Left hindlimb (tissue), 1 donor: ENCODE results near the gene ADRM1.

ENCODE experiments used
- DNase-seq: peaks from one replicate; pipeline ENCODE4 v3.0.0-alpha.2; 2018

The ADRM1 gene

GRCh38 chr20:62326959-62327725, 24.3 kb downstream of the ADRM1 start:
- no peak for DNase-seq

DNA sequence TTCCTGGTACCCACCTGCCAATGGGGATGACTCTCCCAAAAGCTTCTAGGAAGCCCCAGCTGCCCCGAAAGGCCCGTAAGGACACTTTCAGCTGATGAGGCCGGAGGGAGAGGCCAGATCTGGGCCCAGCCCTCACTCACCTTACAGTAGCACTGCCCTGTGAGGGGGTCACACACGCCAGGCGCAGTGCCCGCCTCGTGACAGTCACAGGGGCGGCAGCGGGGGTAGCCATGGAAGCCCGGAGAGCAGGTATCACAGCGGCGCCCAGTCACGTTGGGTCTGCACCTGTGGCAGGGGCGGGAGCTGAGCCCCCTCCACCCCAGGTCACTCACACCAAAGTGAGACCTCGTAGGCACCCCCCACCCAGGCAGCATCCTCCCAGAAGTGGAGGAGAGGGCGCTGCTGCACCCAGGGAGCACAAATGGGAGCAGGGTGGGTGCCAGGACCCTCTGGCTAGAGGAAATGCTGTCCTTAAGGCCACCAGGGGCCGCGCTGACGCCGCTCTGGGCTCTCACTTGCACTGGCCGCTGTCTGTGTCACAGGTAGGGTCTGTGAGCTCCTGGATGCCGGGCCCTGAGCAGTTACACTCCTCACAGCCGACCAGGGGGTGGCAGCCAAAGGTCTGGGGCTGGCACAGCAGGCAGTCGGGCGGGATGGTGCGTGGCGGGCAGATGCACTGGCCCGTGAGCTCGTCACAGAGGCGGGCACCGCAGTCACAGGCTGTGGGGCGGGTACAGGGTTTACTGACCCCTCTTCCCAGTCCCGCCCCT, 25.1 kb downstream of the ADRM1 start:
- no peak for DNase-seq

GRCh38 chr20:62328684-62329388, 26.0 kb downstream of the ADRM1 start:
- DNase-seq = no peak

DNA sequence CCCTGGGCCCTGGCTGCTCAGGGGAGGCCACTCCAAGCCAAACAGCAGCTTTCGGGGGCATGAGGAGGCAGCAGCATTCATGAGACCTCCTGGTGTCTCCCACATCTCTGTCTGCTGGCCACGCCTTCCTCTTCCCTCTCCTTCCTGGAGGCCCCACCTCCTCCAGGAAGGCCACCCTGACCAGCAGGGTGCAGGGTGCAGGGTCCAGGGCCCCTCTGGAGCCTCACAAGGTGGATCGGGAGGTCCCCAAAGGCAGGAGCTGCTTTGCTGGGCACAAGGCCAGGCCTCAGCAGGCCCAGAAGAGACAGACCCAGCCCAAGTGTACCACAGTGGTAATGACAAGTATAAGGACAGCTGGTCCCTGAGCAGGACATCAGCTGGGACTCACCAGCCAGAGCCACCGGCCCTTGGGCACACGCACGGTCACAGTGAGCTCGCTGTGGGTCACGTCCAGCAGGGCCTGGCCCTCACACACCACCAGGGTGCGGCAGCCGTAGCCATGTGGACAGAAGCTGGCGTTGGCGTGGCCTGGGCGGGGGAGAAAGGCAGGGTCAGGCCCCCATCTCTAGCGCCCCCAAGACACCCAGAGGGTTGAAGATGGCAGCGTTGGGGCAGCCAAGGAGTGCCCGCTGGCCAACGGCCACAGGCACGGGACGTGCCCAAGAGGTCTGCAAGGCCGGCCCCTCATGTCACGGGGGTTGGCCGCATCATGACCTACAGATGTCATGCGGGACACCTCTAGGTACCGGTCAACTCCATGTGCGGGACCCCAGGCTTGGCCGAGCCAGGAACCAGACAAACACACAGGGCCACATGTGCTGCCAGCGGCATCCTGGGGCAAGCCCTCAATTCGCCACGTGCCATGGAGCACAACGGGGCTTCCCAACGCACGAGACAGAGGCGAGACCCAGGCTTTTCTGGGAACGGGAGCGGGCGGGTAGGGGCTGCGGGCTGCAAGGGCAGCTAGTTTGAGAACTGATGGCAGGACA, 26.9 kb downstream of the ADRM1 start:
- no peak for DNase-seq

GRCh38 chr20:62330576-62331317, 27.9 kb downstream of the ADRM1 start:
- DNase-seq = peak; percentile 17

- peak; percentile 17 for DNase-seq
These were observed 28.6 kb downstream of the ADRM1 start for GRCh38 chr20:62331347-62331746.

GRCh38 chr20:62332421-62332820, 29.6 kb downstream of the ADRM1 start:
- DNase-seq = peak; percentile 19

- DNase-seq = peak; percentile 20
These were observed 30.4 kb downstream of the ADRM1 start for GRCh38 chr20:62332989-62333819.

DNA sequence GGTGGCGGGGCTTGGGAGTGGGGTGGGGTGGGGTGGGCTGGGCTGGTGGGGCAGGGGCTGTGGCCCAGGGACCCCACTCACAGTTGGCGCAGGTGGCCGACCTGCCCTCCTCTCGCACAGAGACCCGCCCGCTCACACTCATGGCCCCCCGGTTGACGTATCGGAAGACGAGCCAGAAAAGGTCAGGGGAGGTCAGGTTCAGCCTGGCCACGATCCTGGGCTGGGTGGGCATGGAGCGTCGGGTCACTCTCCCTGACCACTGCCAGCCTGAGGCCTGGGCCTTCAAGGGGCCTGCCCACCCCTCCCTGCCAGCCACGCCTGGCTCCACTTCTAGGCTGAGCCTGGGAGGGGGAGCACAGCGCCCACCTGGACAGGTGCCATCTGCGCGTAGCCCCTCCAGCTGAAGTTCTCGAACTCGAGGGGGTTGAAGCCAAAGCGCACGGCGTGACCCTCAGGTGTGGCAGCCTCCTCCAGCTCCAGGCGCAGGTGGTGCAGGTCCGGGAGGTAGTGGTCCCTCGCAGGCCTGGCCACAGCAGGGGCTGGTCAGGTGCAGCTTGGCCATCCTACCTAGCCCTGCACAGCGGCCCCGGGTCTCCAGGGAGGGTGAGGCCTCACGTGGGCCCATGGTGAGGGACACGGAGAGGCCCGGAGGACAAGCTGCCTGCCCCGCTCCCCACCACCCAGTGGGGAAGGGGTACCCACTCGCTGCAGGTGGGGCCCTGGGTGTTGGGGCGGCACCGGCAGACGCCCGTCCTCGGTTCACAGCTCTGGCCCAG, 31.2 kb downstream of the ADRM1 start:
- peak; percentile 31 for DNase-seq

- DNase-seq = no peak
These were observed 32.1 kb downstream of the ADRM1 start for GRCh38 chr20:62334881-62335280.

DNA sequence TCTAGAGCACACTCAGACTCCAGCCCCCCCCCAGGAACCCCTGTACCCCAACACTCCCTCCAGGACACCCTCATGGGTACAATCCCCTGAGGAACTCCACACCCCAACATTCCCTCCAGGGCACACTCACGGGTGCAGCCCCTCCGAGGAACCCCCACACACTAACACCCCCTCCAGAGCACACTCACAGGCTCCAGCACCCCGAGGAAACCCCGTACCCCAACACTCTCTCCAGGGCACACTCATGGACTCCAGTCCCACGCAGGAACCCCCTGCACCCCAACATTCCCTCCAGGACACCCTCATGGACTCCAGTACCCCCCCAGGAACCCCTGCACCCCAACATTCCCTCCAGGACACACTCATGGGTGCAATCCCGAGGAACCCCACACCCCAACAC, 32.7 kb downstream of the ADRM1 start:
- no peak for DNase-seq

DNA sequence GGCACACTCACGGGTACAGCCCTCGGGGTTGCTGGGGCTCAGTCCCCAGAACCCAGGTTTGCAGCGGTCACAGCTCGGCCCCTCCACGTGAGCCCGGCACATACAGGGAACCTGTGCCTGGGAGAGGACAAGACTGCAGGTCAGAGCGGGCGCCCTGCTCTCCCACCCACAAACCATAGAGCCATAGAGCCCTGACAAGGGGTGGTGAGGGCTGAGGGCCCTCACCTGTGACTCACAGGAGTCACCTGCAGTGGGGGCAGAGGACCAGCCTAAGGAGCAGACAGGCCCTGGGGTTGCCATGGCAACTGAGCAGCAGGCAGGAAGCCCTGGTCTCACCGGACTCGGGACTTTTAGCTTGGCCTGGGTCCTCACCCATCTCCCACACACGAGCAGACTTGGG, 33.5 kb downstream of the ADRM1 start:
- DNase-seq = no peak

GRCh38 chr20:62336775-62337557, 34.2 kb downstream of the ADRM1 start:
- peak; percentile 8 for DNase-seq

DNA sequence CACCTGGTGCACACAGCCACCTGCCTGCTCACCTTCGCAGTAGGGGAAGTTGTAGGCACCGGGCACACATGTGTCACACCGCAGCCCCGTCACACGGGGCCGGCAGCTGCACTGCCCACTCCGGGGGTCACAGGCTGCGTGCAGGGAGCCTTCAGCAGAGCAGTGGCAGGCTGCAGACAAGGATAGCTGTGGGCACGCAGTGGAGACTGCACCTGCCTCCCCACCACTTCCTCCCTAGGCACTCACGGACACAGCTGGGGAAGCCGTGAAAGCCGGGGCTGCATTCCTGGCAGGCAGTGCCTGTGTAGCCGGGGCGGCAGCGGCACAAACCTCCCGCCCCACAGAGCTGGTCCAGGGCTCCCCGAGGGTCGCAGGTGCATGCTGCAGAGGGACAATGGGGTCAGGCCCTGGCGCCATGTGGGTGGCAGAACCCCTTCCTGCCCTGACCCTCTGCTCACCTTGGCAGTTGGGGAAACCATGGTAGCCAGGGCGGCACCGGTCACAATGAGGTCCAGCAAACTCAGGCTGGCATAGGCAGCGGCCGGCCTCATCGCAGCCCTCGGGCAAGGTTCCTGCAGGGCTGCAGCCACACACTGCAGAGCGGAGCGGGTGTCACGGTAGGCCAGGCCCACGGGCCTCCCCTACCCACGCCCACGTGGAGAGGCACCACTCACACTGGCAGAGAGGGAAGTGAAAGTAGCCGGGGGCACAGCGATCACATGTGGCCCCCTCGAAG, 34.9 kb downstream of the ADRM1 start:
- peak; percentile 12 for DNase-seq

DNA sequence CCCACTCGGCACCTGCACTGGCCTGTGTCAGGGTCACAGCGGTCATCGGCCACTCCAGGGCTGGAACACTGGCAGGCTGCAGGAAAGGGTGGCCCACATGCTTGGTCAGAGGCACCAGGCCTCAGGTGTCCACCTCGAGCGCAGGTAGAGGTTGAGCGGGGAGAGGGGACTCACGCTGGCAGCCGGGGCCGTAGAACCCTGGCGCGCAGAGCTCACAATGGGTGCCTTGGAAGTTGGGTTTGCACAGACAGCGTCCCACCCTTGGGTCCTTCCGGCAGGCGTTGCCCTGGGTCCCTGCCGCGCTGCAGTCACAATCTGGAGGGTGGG, 35.5 kb downstream of the ADRM1 start:
- DNase-seq = peak; percentile 13

GRCh38 chr20:62339647-62340062, 36.9 kb downstream of the ADRM1 start:
- DNase-seq = no peak

- no peak for DNase-seq
These were observed 40.1 kb downstream of the ADRM1 start for GRCh38 chr20:62342910-62343309.

GRCh38 chr20:62344092-62344491, 41.3 kb downstream of the ADRM1 start:
- no peak for DNase-seq
